MG63 (cell line): ENCODE measurements around the gene ZNF358. TPM values are rescaled to one million over a fixed set of nuclear protein-coding genes. Genes with fewer than 3 reads are reported as not detected.

ENCODE experiments used
- DNase-seq: peaks from one replicate; pipeline ENCODE4 v3.0.0-alpha.2; 2020
- H3K27me3 ChIP-seq: fragments of 250-450 bp; sonication (Bioruptor Pico); 2 replicates; pipeline ENCODE4 v1.5.1; 2020; ENCODE audit warnings: mild to moderate bottlenecking, moderate library complexity
- H3K36me3 ChIP-seq: fragments of 250-450 bp; sonication (Bioruptor Pico); 2 replicates; pipeline ENCODE4 v1.5.1; 2020; ENCODE audit warnings: mild to moderate bottlenecking, moderate library complexity
- H3K4me3 ChIP-seq: fragments of 250-450 bp; sonication (Bioruptor Pico); 2 replicates; pipeline ENCODE4 v1.5.1; 2020; ENCODE audit warnings: mild to moderate bottlenecking, moderate library complexity
- H3K9me3 ChIP-seq: fragments of 250-450 bp; sonication (Bioruptor Pico); 2 replicates; pipeline ENCODE4 v1.5.1; 2020; ENCODE audit warnings: mild to moderate bottlenecking, moderate library complexity
- total RNA-seq: library from RNA; depleted of rRNA; stranded (reverse); fragments of >200 nt; shearing (Covaris generic); gene quantifications from 2 replicates; pipeline ENCODE4 v1.2.3, GENCODE V29; 2014; ENCODE audit warnings: low replicate concordance; rRNA removed

ZNF358 gene
- 37.2 and 44.9 TPM in 2 replicates for total RNA-seq

- Histone ChIP-seq H3K27me3 (no peaks in the 10 kb centered on the region), H3K36me3 (no peaks in the 10 kb centered on the region), H3K9me3 (no peaks in the 10 kb centered on the region), H3K4me3 (peak within 1 kb of the TSS; percentile 68)
- peak; percentile 88 for DNase-seq
Measured at GRCh38 chr19:7515645-7516151, at the start of gene ZNF358. Gene ZNF358 (plus strand): TSS chr19:7516103. CDS start chr19:7519243, 3,140 bp downstream.

GRCh38 chr19:7467009-7467989, 48.6 kb upstream of the ZNF358 start:
- no peak overlapping the region for H3K4me3 ChIP-seq
- peaks cover 52% of the 10 kb centered on the region for H3K36me3 ChIP-seq
- H3K9me3 ChIP-seq, result no peaks in the 10 kb centered on the region
- DNase-seq, result no peak
- H3K27me3 ChIP-seq, result no peaks in the 10 kb centered on the region

- H3K27me3 ChIP-seq, result no peaks in the 10 kb centered on the region
- peaks cover 47% of the 10 kb centered on the region for H3K36me3 ChIP-seq
- no peak overlapping the region for H3K4me3 ChIP-seq
- H3K9me3 ChIP-seq, result no peaks in the 10 kb centered on the region
- DNase-seq, result no peak
Measured at GRCh38 chr19:7468840-7469239, 47.1 kb upstream of the ZNF358 start.

- no peak for DNase-seq
- Histone ChIP-seq H3K4me3 (no peak overlapping the region), H3K27me3 (no peaks in the 10 kb centered on the region), H3K9me3 (no peaks in the 10 kb centered on the region), H3K36me3 (peaks cover 37% of the 10 kb centered on the region)
Measured at GRCh38 chr19:7469669-7470285, 46.1 kb upstream of the ZNF358 start.

- H3K36me3 ChIP-seq, result peaks cover 28% of the 10 kb centered on the region
- no peaks in the 10 kb centered on the region for H3K9me3 ChIP-seq
- H3K27me3 ChIP-seq, result no peaks in the 10 kb centered on the region
- DNase-seq, result no peak
- H3K4me3 ChIP-seq, result no peak overlapping the region
Measured at GRCh38 chr19:7470540-7471305, 45.2 kb upstream of the ZNF358 start.

GRCh38 chr19:7471696-7472615, 43.9 kb upstream of the ZNF358 start:
- H3K27me3 ChIP-seq, result no peaks in the 10 kb centered on the region
- no peak overlapping the region for H3K4me3 ChIP-seq
- no peaks in the 10 kb centered on the region for H3K9me3 ChIP-seq
- peaks cover 24% of the 10 kb centered on the region for H3K36me3 ChIP-seq
- DNase-seq, result no peak

- H3K9me3 ChIP-seq, result no peaks in the 10 kb centered on the region
- H3K27me3 ChIP-seq, result no peaks in the 10 kb centered on the region
- no peak for DNase-seq
- peaks cover 10% of the 10 kb centered on the region for H3K36me3 ChIP-seq
- H3K4me3 ChIP-seq, result no peak overlapping the region
Measured at GRCh38 chr19:7475665-7476064, 40.2 kb upstream of the ZNF358 start.

- H3K27me3 ChIP-seq, result no peaks in the 10 kb centered on the region
- no peak overlapping the region for H3K4me3 ChIP-seq
- peaks cover 9% of the 10 kb centered on the region for H3K36me3 ChIP-seq
- H3K9me3 ChIP-seq, result no peaks in the 10 kb centered on the region
- no peak for DNase-seq
Measured at GRCh38 chr19:7476241-7476640, 39.7 kb upstream of the ZNF358 start.

- DNase-seq, result no peak
- Histone ChIP-seq H3K9me3 (no peaks in the 10 kb centered on the region), H3K36me3 (peaks cover 5% of the 10 kb centered on the region), H3K27me3 (no peaks in the 10 kb centered on the region), H3K4me3 (no peak overlapping the region)
Measured at GRCh38 chr19:7476777-7477494, 39.0 kb upstream of the ZNF358 start.

- no peak overlapping the region for H3K4me3 ChIP-seq
- no peaks in the 10 kb centered on the region for H3K27me3 ChIP-seq
- H3K36me3 ChIP-seq, result no peaks in the 10 kb centered on the region; the same call in 1 of the 2 replicates
- H3K9me3 ChIP-seq, result no peaks in the 10 kb centered on the region
- DNase-seq, result no peak
Measured at GRCh38 chr19:7477758-7478157, 38.1 kb upstream of the ZNF358 start.

GRCh38 chr19:7478173-7478842, 37.6 kb upstream of the ZNF358 start:
- Histone ChIP-seq H3K9me3 (no peaks in the 10 kb centered on the region), H3K27me3 (no peaks in the 10 kb centered on the region), H3K4me3 (no peak overlapping the region), H3K36me3 (no peaks in the 10 kb centered on the region; the same call in 1 of the 2 replicates)
- no peak for DNase-seq

- Histone ChIP-seq H3K9me3 (no peaks in the 10 kb centered on the region), H3K27me3 (no peaks in the 10 kb centered on the region), H3K36me3 (no peaks in the 10 kb centered on the region; the same call in 1 of the 2 replicates), H3K4me3 (no peak overlapping the region)
- DNase-seq, result no peak
Measured at GRCh38 chr19:7478843-7479227, 37.1 kb upstream of the ZNF358 start.

- H3K36me3 ChIP-seq, result no peaks in the 10 kb centered on the region
- H3K27me3 ChIP-seq, result no peaks in the 10 kb centered on the region
- no peaks in the 10 kb centered on the region for H3K9me3 ChIP-seq
- no peak overlapping the region for H3K4me3 ChIP-seq
- no peak for DNase-seq
Measured at GRCh38 chr19:7480222-7480969, 35.5 kb upstream of the ZNF358 start.

GRCh38 chr19:7480970-7481255, 35.0 kb upstream of the ZNF358 start:
- no peaks in the 10 kb centered on the region for H3K27me3 ChIP-seq
- no peak overlapping the region for H3K4me3 ChIP-seq
- no peak for DNase-seq
- no peaks in the 10 kb centered on the region for H3K9me3 ChIP-seq
- H3K36me3 ChIP-seq, result no peaks in the 10 kb centered on the region
